Inflammatory macrophage treated with lipopolysaccharide for 4 hours (primary cell): ENCODE measurements around the gene SLC3A2.

Source experiments
- DNase-seq: peaks from one replicate; pipeline ENCODE4 v3.0.0-alpha.2; 2020

The SLC3A2 gene

GRCh38 chr11:62911137-62912130 is 30.7 kb downstream of the SLC3A2 start:
- no peak for DNase-seq

- DNase-seq = no peak
These were observed 31.6 kb downstream of the SLC3A2 start for GRCh38 chr11:62912268-62912667.

GRCh38 chr11:62914416-62914815 is 33.7 kb downstream of the SLC3A2 start:
- DNase-seq = peak; percentile 19

GRCh38 chr11:62917906-62918502 is 37.3 kb downstream of the SLC3A2 start:
- no peak for DNase-seq

GRCh38 chr11:62918531-62918930 is 37.8 kb downstream of the SLC3A2 start:
- DNase-seq = no peak

- DNase-seq = no peak
These were observed 38.8 kb downstream of the SLC3A2 start for GRCh38 chr11:62919476-62919875.

- no peak for DNase-seq
These were observed 39.4 kb downstream of the SLC3A2 start for GRCh38 chr11:62919898-62920640.

- DNase-seq = no peak
These were observed 40.5 kb downstream of the SLC3A2 start, which contains the start of gene CHRM1 for GRCh38 chr11:62921201-62921572. Gene CHRM1 (minus strand): TSS chr11:62921363. CDS start chr11:62911100, 10,263 bp downstream.

GRCh38 chr11:62921573-62922188 is 41.0 kb downstream of the SLC3A2 start:
- DNase-seq = no peak

- DNase-seq = no peak
These were observed 41.5 kb downstream of the SLC3A2 start for GRCh38 chr11:62922189-62922589.

GRCh38 chr11:62922653-62923431 is 42.1 kb downstream of the SLC3A2 start:
- DNase-seq = no peak

GRCh38 chr11:62923601-62924411 is 43.1 kb downstream of the SLC3A2 start:
- DNase-seq = no peak

- no peak for DNase-seq
These were observed 44.6 kb downstream of the SLC3A2 start for GRCh38 chr11:62925308-62925707.

- no peak for DNase-seq
These were observed 45.3 kb downstream of the SLC3A2 start for GRCh38 chr11:62925745-62926679.

- DNase-seq = no peak
These were observed 46.2 kb downstream of the SLC3A2 start for GRCh38 chr11:62926680-62927455.

- DNase-seq = no peak
These were observed 47.3 kb downstream of the SLC3A2 start for GRCh38 chr11:62928011-62928410.

GRCh38 chr11:62930157-62930556 is 49.5 kb downstream of the SLC3A2 start:
- no peak for DNase-seq

GRCh38 chr11:62930666-62931065 is 50.0 kb downstream of the SLC3A2 start:
- DNase-seq = no peak
